IPS DF 6.9 (cell line): ENCODE measurements around the gene STAB2.

Experiments
- DNase-seq: peaks from one replicate; pipeline ENCODE4 v3.0.0-alpha.2; 2013; ENCODE audit warnings: low read depth, low spot score
- H3K27ac ChIP-seq: one replicate; pipeline ENCODE4 v1.5.1; 2013; ENCODE audit warnings: low read length, control low read depth
- H3K27me3 ChIP-seq: 2 replicates; pipeline ENCODE4 v1.6.1; 2013; ENCODE audit warnings: mild to moderate bottlenecking, low read length; ENCODE audit not compliant: control insufficient read depth, insufficient read depth
- H3K36me3 ChIP-seq: 2 replicates; pipeline ENCODE4 v1.6.1; 2013; ENCODE audit warnings: low read length; ENCODE audit not compliant: control insufficient read depth, insufficient read depth
- H3K4me1 ChIP-seq: 2 replicates; pipeline ENCODE4 v1.6.1; 2013; ENCODE audit warnings: low read length; ENCODE audit not compliant: control insufficient read depth, insufficient read depth
- H3K4me3 ChIP-seq: 2 replicates; pipeline ENCODE4 v1.5.1; 2013; ENCODE audit warnings: mild to moderate bottlenecking, low read length
- H3K9me3 ChIP-seq: 2 replicates; pipeline ENCODE4 v1.6.1; 2013; ENCODE audit warnings: low read length, inconsistent platforms; ENCODE audit not compliant: control insufficient read depth, insufficient read depth
- WGBS: extraction: QIAGEN DNeasy Blood & Tissue Kit; methylation state at CpG from one replicate; pipeline ENCODE4 v1.1.7; 2013; ENCODE audit warnings: mixed read lengths, missing lambda C conversion rate; ENCODE audit not compliant: insufficient read length, insufficient coverage; 5-methylcytosine and 5-hydroxymethylcytosine counted together

STAB2 gene

GRCh38 chr12:103558879-103559278 lies 28.2 kb upstream of the STAB2 start:
- Histone ChIP-seq H3K27me3 (no peaks in the 10 kb centered on the region), H3K4me1 (0 out of 2 replicates have a peak, but pooled peaks cover 1% of the 10 kb centered on the region), H3K36me3 (no peaks in the 10 kb centered on the region), H3K9me3 (no peaks in the 10 kb centered on the region), H3K27ac (no peak overlapping the region), H3K4me3 (no peak overlapping the region)
- no CpG with 5 or more reads among the region's 1 CpG for WGBS
- DNase-seq, result no peak

- Histone ChIP-seq H3K9me3 (no peaks in the 10 kb centered on the region), H3K27ac (no peak overlapping the region), H3K27me3 (no peaks in the 10 kb centered on the region), H3K4me3 (no peak overlapping the region), H3K4me1 (0 out of 2 replicates have a peak, but pooled peaks cover 1% of the 10 kb centered on the region), H3K36me3 (no peaks in the 10 kb centered on the region)
- DNase-seq, result no peak
- no CpG with 5 or more reads among the region's 2 CpGs for WGBS
Measured at GRCh38 chr12:103560604-103561101, 26.4 kb upstream of the STAB2 start.

- no CpG with 5 or more reads among the region's 5 CpGs for WGBS
- Histone ChIP-seq H3K27me3 (no peaks in the 10 kb centered on the region), H3K4me1 (0 out of 2 replicates have a peak, but pooled peaks cover 1% of the 10 kb centered on the region), H3K9me3 (no peaks in the 10 kb centered on the region), H3K27ac (no peak overlapping the region), H3K4me3 (no peak overlapping the region), H3K36me3 (no peaks in the 10 kb centered on the region)
- no peak for DNase-seq
Measured at GRCh38 chr12:103561174-103561573, 25.9 kb upstream of the STAB2 start.

GRCh38 chr12:103566398-103566797 lies 20.7 kb upstream of the STAB2 start:
- H3K4me1 ChIP-seq, result no peaks in the 10 kb centered on the region
- H3K4me3 ChIP-seq, result no peak overlapping the region
- no peaks in the 10 kb centered on the region for H3K27me3 ChIP-seq
- no peaks in the 10 kb centered on the region for H3K9me3 ChIP-seq
- DNase-seq, result no peak
- no peaks in the 10 kb centered on the region for H3K36me3 ChIP-seq
- no peak overlapping the region for H3K27ac ChIP-seq
- WGBS, result no CpG with 5 or more reads among the region's 1 CpG

- WGBS, result no CpG with 5 or more reads among the region's 1 CpG
- Histone ChIP-seq H3K27me3 (no peaks in the 10 kb centered on the region), H3K4me3 (no peak overlapping the region), H3K27ac (no peak overlapping the region), H3K4me1 (no peaks in the 10 kb centered on the region), H3K9me3 (no peaks in the 10 kb centered on the region), H3K36me3 (no peaks in the 10 kb centered on the region)
- DNase-seq, result no peak
Measured at GRCh38 chr12:103569278-103569677, 17.8 kb upstream of the STAB2 start.

- WGBS, result no CpG with 5 or more reads among the region's 18 CpGs
- Histone ChIP-seq H3K27ac (no peak overlapping the region), H3K4me1 (no peaks in the 10 kb centered on the region), H3K9me3 (no peaks in the 10 kb centered on the region), H3K27me3 (no peaks in the 10 kb centered on the region), H3K36me3 (no peaks in the 10 kb centered on the region), H3K4me3 (no peak overlapping the region)
- DNase-seq, result peak; percentile 37
Measured at GRCh38 chr12:103571286-103571685, 15.8 kb upstream of the STAB2 start.

- Histone ChIP-seq H3K27me3 (no peaks in the 10 kb centered on the region), H3K4me3 (no peak overlapping the region), H3K9me3 (no peaks in the 10 kb centered on the region), H3K4me1 (no peaks in the 10 kb centered on the region), H3K36me3 (no peaks in the 10 kb centered on the region), H3K27ac (no peak overlapping the region)
- WGBS, result no CpG with 5 or more reads among the region's 4 CpGs
- DNase-seq, result no peak
Measured at GRCh38 chr12:103572312-103573045, 14.6 kb upstream of the STAB2 start.

- Histone ChIP-seq H3K4me1 (no peaks in the 10 kb centered on the region), H3K4me3 (no peak overlapping the region), H3K27ac (no peak overlapping the region), H3K27me3 (no peaks in the 10 kb centered on the region), H3K36me3 (no peaks in the 10 kb centered on the region), H3K9me3 (no peaks in the 10 kb centered on the region)
- DNase-seq, result no peak
- WGBS, result no CpG with 5 or more reads among the region's 3 CpGs
Measured at GRCh38 chr12:103573185-103573584, 13.9 kb upstream of the STAB2 start.

- WGBS, result no CpG with 5 or more reads among the region's 2 CpGs
- Histone ChIP-seq H3K27ac (no peak overlapping the region), H3K9me3 (no peaks in the 10 kb centered on the region), H3K4me1 (no peaks in the 10 kb centered on the region; the same call in 1 of the 2 replicates), H3K27me3 (no peaks in the 10 kb centered on the region), H3K4me3 (no peak overlapping the region), H3K36me3 (no peaks in the 10 kb centered on the region)
- DNase-seq, result no peak
Measured at GRCh38 chr12:103578926-103579325, 8.1 kb upstream of the STAB2 start.

- H3K9me3 ChIP-seq, result no peaks in the 10 kb centered on the region
- no peaks in the 10 kb centered on the region; the same call in 1 of the 2 replicates for H3K4me1 ChIP-seq
- H3K27me3 ChIP-seq, result no peaks in the 10 kb centered on the region
- DNase-seq, result no peak
- H3K27ac ChIP-seq, result no peak overlapping the region
- H3K4me3 ChIP-seq, result no peak overlapping the region
- no CpG with 5 or more reads among the region's 1 CpG for WGBS
- no peaks in the 10 kb centered on the region for H3K36me3 ChIP-seq
Measured at GRCh38 chr12:103580026-103580425, 7.0 kb upstream of the STAB2 start.

GRCh38 chr12:103583008-103583407 lies 4.1 kb upstream of the STAB2 start:
- no peak for DNase-seq
- no peak overlapping the region for H3K4me3 ChIP-seq
- no peaks in the 10 kb centered on the region for H3K36me3 ChIP-seq
- no CpG with 5 or more reads among the region's 1 CpG for WGBS
- H3K27ac ChIP-seq, result no peak overlapping the region
- no peaks in the 10 kb centered on the region for H3K9me3 ChIP-seq
- H3K4me1 ChIP-seq, result no peaks in the 10 kb centered on the region; the same call in 1 of the 2 replicates
- H3K27me3 ChIP-seq, result no peaks in the 10 kb centered on the region
